Tibial nerve (tissue), 3 donors: ENCODE results near the gene BNC2.

ENCODE experiments used
- POLR2A ChIP-seq, 2 donors: fragments of 450-650 bp; IDR thresholded peaks; one replicate each; pipeline ENCODE4 v1.6.1; 2017; ENCODE audit warnings: antibody characterized with exemption in 2 of 2, mild to moderate bottlenecking in 2 of 2, moderate library complexity in 2 of 2
- TF ChIP-seq, protein P1 (sequence below), 5 experiments: fragments of 200-600 bp in 3 of 5; fragments of 450-650 bp in 2 of 5; sonication (generic) in 3 of 5; IDR thresholded peaks; one replicate each; pipeline ENCODE4 v1.5.1; 2016 to 2019; ENCODE audit warnings: antibody characterized with exemption in 5 of 5, mild to moderate bottlenecking in 3 of 5, moderate library complexity in 2 of 5

DNA sequence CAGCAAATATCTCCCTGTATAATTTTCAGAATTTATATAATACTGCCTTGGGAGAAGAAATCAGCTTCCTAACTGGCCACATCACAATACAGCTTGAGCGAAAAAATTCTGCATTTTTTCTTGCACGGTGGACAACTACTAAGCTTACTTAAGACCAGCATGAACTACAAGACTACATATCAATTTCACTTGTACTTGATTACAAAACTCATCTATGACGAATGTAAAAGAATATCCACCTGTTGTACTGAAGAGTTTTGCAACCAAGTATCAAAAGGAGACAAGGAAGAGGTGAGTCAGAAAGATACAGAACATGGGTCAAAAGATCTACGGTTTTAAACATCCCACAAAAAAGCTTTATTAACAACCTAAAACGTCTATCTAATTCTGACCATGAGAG, 279.4 kb downstream of the BNC2 start:
- TF ChIP-seq, protein P1, sequence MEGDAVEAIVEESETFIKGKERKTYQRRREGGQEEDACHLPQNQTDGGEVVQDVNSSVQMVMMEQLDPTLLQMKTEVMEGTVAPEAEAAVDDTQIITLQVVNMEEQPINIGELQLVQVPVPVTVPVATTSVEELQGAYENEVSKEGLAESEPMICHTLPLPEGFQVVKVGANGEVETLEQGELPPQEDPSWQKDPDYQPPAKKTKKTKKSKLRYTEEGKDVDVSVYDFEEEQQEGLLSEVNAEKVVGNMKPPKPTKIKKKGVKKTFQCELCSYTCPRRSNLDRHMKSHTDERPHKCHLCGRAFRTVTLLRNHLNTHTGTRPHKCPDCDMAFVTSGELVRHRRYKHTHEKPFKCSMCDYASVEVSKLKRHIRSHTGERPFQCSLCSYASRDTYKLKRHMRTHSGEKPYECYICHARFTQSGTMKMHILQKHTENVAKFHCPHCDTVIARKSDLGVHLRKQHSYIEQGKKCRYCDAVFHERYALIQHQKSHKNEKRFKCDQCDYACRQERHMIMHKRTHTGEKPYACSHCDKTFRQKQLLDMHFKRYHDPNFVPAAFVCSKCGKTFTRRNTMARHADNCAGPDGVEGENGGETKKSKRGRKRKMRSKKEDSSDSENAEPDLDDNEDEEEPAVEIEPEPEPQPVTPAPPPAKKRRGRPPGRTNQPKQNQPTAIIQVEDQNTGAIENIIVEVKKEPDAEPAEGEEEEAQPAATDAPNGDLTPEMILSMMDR (IDR thresholded peaks at IDR 0.05): no peak
- no peak for TF ChIP-seq POLR2A (IDR thresholded peaks at IDR 0.05)
